RWPE1 (cell line): ENCODE data around the gene BCL2L12.

Source experiments
- CTCF ChIA-PET: fragments of 350-600 bp; sonication (Branson Sonifier 250); formaldehyde crosslinking; extraction: SDS; loops from one replicate; lab custom pipeline; 2021; lab: Yijun Ruan, JAX
- POLR2A ChIA-PET: fragments of 400-600 bp; formaldehyde crosslinking; extraction: SDS; loops from one replicate; lab custom pipeline; 2020; ENCODE audit warnings: antibody characterized with exemption; ENCODE audit not compliant: low non-redundant PET; lab: Yijun Ruan, JAX
- DNase-seq: peaks from one replicate; pipeline ENCODE4 v3.0.0; 2012; ENCODE audit warnings: low spot score
- H3K27ac ChIP-seq: fragments of 450-650 bp; 2 replicates; pipeline ENCODE4 v1.5.1; 2017
- CTCF ChIP-seq: fragments of 450-650 bp; conservative IDR thresholded peaks from 2 replicates; pipeline ENCODE4 v1.5.1; 2017; ENCODE audit warnings: low read depth, mild to moderate bottlenecking

BCL2L12 gene

GRCh38 chr19:49669516-49669915 is 3.8 kb downstream of the BCL2L12 start:
- no peak for TF ChIP-seq CTCF
- peak overlapping the region; percentile 13; the same call in 1 of the 2 replicates for H3K27ac ChIP-seq
- POLR2A ChIA-PET = no interaction called here
- no peak for DNase-seq
- CTCF ChIA-PET = interaction anchor here (0.6 to 0.7 kb wide), 3 partner anchors 11 to 124 kb away, joined by 3 to 4 read pairs (median 3); no protein-coding TSS in a partner anchor

- POLR2A ChIA-PET = interaction anchor here (0.5 kb wide), 1 partner anchor 221 kb away, joined by 6 read pairs; no protein-coding TSS in a partner anchor
- CTCF ChIA-PET = interaction anchor here (0.5 to 1.4 kb wide), 10 partner anchors 9 to 1640 kb away, joined by 3 to 5 read pairs (median 4); no protein-coding TSS in a partner anchor
- peak; percentile 73 for DNase-seq
- peak; percentile 91 for TF ChIP-seq CTCF
- H3K27ac ChIP-seq = peak overlapping the region; percentile 69
Observed at GRCh38 chr19:49672131-49672919, 6.6 kb downstream of the BCL2L12 start.

- peak; percentile 87 for DNase-seq
- ChIA-PET POLR2A (interaction anchor here (0.6 to 1.8 kb wide), 4 partner anchors 33 to 91 kb away, joined by 4 to 6 read pairs (median 6); partner anchors contain the start of genes AP2A1 and SCAF1), CTCF (interaction anchor here (0.6 to 0.7 kb wide), 4 partner anchors 19 to 193 kb away, joined by 3 to 5 read pairs (median 4); no protein-coding TSS in a partner anchor)
- no peak for TF ChIP-seq CTCF
- peak overlapping the region; percentile 88 for H3K27ac ChIP-seq
Observed at GRCh38 chr19:49676136-49676783, 10.5 kb downstream of the BCL2L12 start.

- ChIA-PET CTCF (interaction anchor here (0.6 to 0.7 kb wide), 2 partner anchors 36 to 194 kb away, joined by 3 read pairs; no protein-coding TSS in a partner anchor), POLR2A (interaction anchor here (0.6 to 1.8 kb wide), 4 partner anchors 33 to 90 kb away, joined by 4 to 6 read pairs (median 6); partner anchors contain the start of genes AP2A1 and SCAF1)
- no peak for TF ChIP-seq CTCF
- H3K27ac ChIP-seq = peak overlapping the region; percentile 88
- peak; percentile 100 for DNase-seq
Observed at GRCh38 chr19:49676784-49677230, 11.1 kb downstream of the BCL2L12 start.

- ChIA-PET CTCF (interaction anchor here (0.6 kb wide), 1 partner anchor 169 kb away, joined by 3 read pairs; no protein-coding TSS in a partner anchor), POLR2A (interaction anchor here (1.8 kb wide), 1 partner anchor 36 kb away, joined by 4 read pairs; the partner anchor contains the start of gene SCAF1)
- no peak for DNase-seq
- peak within 1 kb of the TSS; percentile 88 for H3K27ac ChIP-seq
- TF ChIP-seq CTCF = no peak
Observed at GRCh38 chr19:49677231-49677900, 11.6 kb downstream of the BCL2L12 start, which contains the start of gene PRMT1. TSS of gene PRMT1 (plus strand) at chr19:49677271. CDS start at chr19:49677281, 10 bp downstream.
